T-helper 2 cell (primary cell): ENCODE data around the gene SLC28A2.
"Not testable (repeated sequence)": the region's sequence is repeated elsewhere in the genome, so short reads cannot be mapped to it uniquely, and the experiment has no call there.

ENCODE experiments used
- DNase-seq, 5 experiments: peaks; one replicate each; pipeline versions ENCODE4 v3.0.0 to v3.0.0-alpha.2; 2012 to 2022
- total RNA-seq, 2 donors: gene quantifications; one replicate each; lab custom pipeline; 2026; lab: John Stamatoyannopoulos, UW

SLC28A2 gene, protein sequence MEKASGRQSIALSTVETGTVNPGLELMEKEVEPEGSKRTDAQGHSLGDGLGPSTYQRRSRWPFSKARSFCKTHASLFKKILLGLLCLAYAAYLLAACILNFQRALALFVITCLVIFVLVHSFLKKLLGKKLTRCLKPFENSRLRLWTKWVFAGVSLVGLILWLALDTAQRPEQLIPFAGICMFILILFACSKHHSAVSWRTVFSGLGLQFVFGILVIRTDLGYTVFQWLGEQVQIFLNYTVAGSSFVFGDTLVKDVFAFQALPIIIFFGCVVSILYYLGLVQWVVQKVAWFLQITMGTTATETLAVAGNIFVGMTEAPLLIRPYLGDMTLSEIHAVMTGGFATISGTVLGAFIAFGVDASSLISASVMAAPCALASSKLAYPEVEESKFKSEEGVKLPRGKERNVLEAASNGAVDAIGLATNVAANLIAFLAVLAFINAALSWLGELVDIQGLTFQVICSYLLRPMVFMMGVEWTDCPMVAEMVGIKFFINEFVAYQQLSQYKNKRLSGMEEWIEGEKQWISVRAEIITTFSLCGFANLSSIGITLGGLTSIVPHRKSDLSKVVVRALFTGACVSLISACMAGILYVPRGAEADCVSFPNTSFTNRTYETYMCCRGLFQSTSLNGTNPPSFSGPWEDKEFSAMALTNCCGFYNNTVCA
- 0 reads per million in 2 donors for total RNA-seq

DNA sequence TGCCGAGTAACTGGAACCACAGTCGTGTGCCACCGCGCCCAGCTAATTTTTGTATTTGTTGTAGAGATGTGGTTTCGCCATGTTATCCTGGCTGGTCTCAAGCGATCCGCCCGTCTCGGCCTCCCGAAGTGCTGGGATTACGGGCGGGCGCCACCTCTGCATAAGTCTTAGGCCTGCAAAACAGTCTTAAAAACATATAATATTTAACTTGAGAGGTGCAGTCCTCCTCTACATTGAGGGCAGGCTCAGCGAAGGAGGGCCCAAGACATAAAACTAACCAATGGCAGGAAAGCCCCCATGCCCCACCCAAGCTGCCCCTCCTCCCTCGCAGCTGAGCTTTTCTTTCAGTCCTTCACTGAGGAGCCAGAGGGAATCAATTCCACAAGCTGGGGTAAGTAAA lies at the start of gene SLC28A2:
SLC28A2 (plus strand) TSS at position 347 of the 400 bp plus-strand sequence. CDS start 982 bp downstream, outside the sequence.
- DNase-seq: no peak

DNA sequence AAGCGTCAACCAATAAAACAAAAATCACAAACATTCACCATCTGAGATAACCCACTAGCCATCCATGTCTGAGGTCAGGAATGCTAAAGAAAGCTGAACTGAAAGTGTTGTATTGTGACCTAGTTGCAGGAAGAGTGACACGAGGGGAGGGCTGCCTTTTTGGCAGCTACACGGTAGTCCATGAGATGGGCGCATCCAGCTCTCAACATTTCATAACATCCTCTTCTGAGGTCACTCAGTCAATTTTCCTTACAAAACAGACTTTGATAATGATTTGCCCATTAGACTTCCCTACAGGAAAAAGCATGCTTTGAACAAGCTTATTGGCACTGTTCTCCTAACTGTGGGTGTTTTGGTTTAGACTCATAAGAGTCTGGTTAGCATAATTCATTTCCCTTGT lies 48.9 kb upstream of the SLC28A2 start:
- DNase-seq: no peak

DNA sequence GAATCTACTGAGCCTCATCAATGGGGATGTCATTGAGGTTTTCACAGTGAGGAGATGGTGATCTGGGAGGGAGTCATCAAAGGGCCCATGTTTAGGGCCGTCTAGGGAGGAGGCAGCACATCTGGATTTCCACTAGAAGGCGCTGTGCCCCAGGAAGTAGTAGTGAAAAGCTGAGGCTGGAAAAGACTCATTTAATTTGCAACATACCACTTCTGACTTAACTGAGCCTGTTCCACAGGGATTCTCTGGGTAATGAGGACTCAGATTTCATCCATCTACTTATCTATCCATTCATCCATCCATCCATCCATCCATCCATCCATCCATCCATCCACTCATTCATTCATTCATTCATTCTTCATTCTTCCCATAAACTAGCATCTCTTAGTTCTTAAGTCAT lies 46.8 kb upstream of the SLC28A2 start:
- DNase-seq: peak in 4 of 5 experiments; percentile 33 to 79 (median 38)

DNA sequence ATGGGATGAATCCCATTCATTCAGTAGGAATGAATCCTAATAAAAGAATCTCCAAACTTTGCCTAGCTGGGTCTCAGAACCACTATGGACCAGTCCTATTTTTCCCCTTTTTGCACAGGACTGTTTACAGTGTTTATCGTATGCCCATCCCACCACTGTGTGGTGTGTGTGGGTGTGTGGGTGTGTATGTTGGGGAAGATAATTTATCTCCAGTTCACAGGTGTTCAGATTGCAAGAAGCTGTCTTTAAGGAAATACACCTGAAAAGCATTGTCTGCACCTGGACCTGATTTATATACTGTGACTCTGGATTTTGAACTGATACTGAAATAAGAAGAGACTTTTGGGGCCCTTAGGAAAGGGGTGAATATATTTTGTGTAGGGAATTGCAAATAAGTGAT lies 39.5 kb upstream of the SLC28A2 start:
- no peak for DNase-seq

DNA sequence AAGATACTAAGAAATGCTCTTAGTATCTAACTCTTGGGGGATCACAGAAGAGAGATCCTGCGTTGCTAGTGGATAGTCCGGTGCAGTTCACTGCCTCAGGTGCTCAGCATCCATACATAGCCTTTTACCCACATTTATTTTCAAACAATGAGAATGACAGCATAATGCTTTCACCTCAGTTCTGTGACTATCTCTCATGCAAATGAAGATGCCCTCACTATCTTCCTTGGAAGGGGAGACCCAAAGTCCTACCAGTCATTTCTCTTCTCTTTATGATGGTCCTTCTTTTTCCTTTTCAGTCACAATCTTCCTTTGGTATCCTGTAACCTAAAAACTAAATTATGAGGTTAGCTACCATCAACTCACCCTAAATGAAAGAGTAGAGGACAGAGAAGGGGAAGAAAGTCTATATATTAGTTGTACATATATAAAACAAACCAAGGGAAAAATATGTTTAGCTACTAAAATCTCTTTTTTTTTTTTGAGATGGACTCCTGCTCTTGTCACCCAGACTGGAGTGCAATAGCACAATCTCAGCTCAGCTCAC lies 30.9 kb upstream of the SLC28A2 start:
- DNase-seq: no peak

DNA sequence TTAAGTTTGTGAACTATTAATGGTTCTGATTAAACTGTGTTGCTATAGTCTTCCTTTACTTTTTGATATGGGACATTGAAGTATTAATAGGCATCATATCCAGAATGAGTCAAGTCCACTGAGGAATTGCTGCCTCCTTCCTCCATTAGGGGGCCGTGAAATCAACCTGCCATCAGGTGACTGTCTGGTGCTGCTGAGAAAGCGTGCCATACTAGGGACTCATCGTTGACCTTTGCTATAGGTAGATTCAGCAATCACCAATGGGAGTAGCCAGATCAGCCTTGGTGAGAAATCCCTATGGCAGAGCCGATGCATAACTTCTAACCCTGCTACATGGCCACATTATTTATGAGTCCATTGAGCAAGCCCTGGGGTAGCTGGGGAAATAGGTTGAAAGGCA lies 30.1 kb upstream of the SLC28A2 start:
- no peak for DNase-seq

DNA sequence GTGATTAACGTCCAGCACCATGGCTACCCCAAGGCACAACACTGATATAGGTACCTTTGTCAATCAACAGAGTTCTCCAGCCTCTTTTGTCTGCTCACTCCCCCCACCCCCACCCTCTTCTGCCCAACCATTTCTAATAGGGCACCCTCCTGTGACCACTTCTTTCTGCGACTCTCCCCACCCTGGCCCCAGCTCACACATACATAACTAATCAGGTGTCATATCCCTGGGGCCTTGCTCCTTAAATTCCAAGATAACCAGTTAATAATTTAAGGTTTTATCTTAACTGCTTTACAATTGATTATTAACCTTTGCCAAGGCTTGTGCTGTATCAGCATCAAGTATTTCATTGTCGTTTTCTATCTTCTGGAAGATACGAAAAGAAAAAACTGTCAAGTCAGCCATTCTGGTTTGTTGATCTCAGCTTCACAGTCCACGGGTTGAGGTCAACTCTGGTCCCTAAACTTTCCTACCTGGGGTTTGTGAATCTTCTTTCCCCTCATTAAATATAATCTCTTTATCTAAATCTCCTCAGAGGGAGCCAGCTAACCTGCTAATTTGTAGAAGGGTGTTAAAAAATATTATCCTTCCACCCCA lies 27.3 kb upstream of the SLC28A2 start:
- no peak for DNase-seq

DNA sequence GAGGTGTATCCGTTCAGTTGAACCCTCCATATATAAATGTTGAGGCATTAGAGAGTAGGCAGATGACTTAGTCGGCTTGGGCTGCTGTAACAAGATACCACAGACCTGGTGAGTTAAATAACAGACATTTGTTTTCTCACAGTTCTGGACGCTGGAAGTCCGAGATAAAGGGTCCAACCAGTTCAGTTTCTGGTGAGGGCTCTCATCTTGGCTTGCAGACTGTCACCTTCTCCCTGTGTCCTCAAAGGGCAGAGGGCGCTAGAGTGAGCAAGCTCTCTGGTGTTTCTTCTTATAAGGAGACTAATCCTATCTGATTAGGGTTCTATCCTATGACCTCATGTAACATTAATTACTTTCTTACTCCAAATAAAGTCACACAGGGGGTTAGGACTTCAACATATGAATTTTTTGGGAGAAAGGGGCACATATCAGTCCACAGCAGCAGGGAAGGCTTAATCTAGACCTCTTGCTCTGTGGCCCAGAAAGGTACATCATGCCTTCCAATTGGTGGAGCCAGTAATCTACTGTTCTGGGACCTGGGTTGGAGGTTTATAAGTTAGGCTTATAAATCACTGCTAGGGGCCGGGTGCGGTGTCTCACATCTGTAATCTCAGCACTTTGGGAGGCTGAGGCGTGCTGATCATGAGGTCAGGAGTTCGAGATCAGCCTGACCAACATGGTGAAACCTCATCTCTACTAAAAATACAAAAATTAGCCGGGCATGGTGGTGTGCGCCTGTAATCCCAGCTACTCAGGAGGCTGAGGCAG lies 26.3 kb upstream of the SLC28A2 start:
- DNase-seq: no peak

DNA sequence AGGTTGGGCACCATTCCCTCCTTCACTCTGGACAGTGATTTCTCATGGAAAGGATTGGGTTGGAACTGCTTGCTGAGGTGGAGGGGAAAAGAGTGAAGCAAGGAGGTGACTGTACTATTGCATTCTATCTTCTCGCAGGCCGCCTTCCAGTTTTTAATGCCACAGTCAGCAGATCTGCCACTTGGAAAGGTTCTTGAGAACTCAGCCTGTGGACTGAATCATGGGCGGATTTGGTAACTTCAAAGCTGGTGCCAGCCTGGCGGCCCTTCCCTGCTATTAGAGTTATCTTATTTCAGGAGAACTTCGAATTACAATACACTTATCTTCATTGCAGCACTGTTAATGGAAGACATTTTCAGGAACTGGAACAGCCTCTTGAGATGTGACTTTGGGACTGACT lies 23.1 kb upstream of the SLC28A2 start:
- no peak for DNase-seq

DNA sequence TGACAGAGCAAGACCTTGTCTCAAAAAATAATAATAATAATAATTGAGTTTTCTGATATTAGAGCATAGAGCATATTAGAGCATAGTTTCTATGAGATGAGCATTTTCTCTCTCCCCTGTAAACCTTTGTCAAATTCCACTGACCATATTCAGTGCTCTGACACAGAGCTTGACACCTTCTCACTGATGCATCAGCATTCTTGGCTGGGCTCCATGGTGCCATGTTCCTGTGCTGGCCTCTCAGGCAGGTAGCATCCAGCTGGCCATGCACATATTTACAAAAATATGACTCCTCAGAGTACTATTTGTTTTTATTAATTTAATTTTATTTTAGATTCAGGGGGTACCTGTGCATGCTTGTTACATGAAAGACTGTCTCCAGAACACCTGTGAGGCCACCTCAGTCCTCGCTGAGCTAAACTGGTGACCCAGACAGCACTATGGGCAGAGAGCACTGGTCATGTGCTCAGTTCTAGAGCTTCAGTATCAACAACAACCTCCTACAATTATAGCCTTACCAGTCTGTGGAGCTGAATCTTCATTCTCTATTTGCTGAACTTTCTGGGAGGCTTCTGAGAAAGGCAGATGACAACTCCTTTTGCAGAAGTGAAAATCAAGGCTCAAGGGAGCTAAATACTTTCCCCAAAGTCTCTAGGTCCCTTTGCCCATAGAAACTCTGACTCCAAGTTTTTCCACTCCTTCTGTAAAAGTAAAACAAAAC lies 21.6 kb upstream of the SLC28A2 start:
- DNase-seq: no peak

DNA sequence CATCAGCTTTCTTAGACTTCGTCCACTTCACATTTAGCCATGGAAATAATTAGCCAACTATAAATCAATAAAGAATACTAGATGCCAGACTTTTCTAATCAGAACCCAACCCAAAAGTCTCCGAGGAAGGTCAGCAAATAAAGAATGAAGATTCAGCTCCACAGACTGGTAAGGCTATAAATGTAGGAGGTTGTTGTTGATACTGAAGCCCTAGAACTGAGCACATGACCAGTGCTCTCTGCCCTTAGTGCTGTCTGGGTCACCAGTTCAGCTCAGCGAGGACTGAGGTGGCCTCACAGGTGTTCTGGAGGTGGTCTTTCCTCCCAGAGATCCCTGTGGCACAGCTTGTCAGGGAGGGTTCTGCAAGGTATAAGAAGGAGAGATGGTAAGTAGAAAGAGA lies 20.9 kb upstream of the SLC28A2 start:
- DNase-seq: no peak

DNA sequence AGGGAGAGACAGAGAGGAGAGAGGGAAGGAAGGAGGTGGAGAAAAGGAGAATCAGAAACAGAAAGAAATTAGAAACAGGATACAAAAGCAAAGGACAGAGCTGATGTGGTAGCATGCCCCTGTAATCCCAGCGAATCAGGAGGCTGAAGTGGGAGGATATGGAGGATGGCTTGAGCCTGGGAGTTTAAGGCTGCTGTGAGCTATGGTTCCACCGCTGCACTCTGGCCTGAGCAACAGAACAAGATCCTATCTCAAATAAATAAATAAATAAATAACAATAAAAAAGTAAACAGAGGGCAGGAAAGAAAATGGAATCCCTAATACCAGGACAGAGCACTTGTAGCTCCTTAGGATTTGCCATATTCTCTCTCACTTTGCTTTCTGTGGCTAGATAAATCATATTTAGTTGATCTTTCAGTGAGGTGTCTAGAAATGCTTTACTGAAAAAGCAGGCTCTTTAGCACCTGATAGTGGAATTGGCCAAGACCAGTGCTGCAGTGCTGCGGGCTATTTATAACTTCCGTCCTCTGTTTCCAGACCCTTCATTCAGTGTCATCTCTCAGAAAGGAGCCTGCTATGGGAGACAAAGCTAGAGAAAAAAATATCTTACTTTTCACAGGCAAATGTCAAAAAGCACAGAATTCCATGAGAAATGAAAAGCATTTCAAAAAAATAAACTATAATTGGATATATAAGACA lies 20.0 kb upstream of the SLC28A2 start:
- no peak for DNase-seq

DNA sequence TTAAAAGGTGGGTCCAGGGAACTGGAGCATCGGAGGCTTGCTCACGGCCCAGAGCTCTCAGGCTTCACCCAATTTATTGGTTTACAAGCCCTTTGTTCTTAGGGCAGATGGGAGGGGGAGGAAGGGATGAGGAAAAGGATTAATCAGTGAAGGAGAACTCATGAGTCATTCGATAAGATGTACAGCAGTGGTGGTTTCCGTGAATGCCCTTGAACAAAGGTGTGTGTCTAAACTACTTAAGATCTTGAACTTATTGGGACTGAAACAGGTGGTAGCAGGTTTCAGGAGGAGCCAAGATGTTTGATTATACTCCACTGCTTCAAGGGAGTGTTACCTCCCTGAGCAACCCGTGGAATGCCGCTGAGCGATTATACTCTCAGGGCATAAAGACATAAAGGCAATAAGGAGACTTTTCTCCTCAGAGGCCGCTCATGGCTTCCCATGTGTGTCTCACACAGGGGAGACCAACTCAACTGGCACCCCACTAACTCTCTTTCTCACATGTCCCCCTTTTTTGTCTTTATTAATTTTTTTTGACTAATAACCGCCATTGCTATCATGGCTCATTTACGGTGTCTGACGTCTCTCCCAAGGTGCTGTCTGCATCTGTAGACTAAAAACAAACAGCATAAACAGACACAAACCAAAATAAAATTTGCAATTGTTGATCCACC lies 17.3 kb upstream of the SLC28A2 start:
- DNase-seq: no peak

DNA sequence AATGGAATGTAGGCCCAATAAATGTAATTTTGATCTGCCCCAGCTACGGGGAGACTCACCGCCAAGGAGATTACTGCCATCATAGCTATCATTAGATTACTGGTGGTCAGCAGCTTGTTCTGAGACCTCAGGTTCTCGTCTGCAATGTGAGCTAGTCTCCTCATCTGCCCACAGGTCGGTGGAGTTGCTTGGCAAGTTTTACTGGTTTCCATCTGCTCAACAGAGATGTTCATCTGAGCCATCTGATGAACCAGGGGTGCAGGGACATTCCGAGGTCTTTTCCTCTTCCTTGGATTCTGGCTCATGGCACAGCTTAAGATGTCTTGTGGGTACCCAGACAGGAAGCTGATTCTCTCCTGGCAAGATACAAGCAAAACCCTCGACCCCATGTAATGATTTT lies 15.2 kb upstream of the SLC28A2 start:
- not testable (repeated sequence) for DNase-seq

DNA sequence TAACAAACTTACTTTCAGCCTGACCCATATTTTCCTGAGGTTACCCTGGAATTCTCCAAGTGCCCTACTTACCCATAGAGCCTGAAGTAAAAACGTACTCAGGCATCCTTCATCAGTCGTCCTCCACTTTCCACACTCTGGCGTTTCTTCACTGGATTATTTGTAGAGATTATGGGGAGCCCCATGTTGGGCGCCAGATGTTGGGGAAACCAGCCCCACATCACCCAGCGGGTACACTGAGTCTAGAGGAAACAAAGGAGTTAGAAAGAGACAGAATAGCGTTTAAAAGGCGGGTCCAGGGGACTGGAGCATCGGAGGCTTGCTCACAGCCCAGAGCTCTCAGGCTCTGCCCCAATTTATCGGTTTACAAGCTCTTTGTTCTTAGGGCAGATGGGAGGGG lies 9.7 kb upstream of the SLC28A2 start:
- peak in 1 of 5 experiments; percentile 29 for DNase-seq

DNA sequence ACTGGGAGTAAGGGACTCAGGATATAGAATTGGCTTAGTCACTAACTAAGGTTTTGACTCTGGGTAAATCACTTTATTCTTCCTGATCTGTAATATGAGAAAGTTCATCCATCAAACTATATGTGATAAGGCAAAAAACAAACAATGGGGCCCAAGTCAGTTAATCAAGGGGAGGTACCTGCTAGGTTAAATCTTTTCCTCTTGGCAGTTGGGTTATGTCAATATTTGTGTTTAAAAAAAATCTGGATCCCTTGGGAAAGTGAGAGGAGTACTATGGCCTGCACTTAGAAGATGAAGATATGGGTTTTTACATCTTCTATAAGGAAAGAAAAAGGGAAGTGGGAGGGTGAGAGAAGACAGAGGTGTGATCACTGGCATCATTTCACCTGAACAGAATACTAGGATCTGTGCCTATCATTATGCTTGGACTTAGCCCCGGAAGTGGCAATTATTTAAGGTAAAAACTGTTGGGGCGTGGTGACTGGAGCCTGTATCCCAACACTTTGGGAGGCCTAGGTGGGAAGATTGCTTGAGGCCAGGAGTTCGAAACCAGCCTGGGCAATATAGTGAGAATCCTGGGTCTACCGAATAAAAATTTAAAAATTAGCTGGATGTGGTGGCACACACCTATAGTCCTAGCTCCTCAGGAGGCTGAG lies 2.8 kb upstream of the SLC28A2 start:
- DNase-seq: no peak

DNA sequence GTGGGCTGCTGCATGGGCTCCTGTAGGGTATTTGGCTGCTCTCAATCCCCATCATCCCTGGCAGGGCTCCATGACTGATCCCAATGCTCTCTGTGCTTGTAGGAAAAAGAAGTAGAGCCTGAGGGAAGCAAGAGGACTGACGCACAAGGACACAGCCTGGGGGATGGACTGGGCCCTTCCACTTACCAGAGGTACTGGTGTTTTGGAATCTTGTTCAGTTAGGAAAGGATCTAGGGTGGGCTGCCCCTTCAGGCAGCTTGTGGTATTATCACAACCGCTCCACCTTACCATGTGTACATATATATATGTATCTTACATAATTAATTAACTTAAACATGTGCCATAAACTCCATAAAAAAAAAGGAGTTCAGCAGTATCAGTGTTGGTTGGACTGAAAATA lies 1.3 kb downstream of the SLC28A2 start:
- no peak for DNase-seq

DNA sequence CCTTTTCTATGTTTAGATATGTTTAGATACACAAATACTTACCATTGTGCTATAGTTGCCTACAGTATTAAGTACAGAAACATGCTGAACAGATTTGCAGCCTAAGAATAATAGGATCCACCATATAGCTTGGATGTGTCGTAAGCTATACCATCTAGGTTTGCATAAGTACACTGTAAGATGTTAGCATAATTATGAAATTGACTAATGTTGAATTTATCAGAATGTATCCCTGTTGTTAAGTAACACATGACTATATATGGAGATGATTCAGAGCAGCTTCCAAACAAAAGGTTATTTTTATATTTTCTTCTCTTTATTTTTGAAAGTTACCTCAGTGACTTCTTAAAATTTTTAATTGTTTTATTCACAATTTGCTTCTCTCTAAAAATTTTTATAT lies 2.4 kb downstream of the SLC28A2 start:
- DNase-seq: no peak

DNA sequence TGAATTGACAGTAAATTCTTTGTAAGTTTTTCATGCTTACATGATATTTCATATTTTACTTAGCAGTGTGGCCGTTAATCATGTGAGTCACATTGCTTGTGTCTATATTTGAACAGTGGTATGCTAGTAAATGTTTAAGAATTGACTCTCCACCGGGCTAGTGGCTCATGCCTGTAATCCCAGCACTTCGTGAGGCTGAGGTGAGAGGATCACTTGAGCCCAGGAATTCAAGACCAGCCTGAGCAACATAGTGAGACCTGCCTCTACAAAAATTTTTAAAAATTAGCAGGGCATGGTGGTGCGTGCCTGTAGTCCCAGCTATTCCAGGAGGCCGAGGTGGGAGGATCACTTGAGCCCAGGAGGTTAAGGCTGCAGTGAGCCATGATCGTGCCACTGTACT lies 2.8 kb downstream of the SLC28A2 start:
- DNase-seq: not testable (repeated sequence)

DNA sequence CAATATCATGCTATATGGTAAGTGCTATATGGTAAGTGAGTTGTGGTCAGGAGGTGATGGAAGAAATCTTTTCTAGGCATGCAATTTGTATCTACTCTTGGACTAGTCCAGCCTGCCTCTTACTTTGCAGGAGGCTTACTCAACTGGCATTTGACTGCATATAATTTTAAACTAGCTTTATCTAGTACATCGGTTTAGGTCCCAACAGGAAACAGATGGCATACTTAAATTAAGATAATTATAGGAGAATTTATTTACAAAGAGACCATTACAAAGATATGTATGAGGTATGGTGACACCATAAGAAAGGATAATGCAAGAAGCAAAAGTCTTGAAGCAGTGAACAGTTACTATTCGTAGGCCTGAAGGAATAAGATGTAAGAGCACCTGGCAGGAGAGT lies 7.8 kb downstream of the SLC28A2 start:
- DNase-seq: no peak
